ENCODE measurements around the gene KCNJ6.

Gene KCNJ6

DNA sequence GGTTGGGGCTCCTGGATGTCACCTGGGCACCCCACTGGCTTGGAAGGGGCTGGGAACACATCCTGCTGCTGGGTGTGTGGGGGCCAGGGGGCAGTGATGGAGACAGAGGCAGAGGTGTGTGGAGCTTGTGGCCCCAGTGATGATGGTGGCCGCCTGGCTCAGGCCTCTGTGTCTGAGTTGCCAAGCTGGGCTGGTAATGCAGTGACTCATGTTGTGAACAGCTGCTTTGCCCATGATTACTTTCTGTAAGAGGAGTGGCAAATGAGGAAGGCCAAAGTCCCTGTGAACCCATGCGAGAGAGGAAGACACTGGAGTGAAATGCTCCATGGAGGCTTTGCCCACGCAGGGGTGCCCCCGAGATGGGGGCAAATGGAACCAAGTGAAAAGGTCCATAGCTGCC, 86.8 kb downstream of the KCNJ6 start:
- H2AFZ ChIP-seq (ENCODE audit: low read length): no peak overlapping the region
- no peaks in the 10 kb centered on the region for H3F3A ChIP-seq (ENCODE audit: insufficient read depth, low read length)
- no peaks in the 10 kb centered on the region for H3K79me2 ChIP-seq (ENCODE audit: insufficient read depth, low read length)
- H3K36me3 ChIP-seq (ENCODE audit: insufficient read depth, low read length): no peaks in the 10 kb centered on the region
- no peak overlapping the region for H3K9ac ChIP-seq (ENCODE audit: low read length)
- TF ChIP-seq EZH2 (IDR thresholded peaks at IDR 0.05; ENCODE audit: borderline replicate concordance, low read length): no peak
- TF ChIP-seq, protein P1, sequence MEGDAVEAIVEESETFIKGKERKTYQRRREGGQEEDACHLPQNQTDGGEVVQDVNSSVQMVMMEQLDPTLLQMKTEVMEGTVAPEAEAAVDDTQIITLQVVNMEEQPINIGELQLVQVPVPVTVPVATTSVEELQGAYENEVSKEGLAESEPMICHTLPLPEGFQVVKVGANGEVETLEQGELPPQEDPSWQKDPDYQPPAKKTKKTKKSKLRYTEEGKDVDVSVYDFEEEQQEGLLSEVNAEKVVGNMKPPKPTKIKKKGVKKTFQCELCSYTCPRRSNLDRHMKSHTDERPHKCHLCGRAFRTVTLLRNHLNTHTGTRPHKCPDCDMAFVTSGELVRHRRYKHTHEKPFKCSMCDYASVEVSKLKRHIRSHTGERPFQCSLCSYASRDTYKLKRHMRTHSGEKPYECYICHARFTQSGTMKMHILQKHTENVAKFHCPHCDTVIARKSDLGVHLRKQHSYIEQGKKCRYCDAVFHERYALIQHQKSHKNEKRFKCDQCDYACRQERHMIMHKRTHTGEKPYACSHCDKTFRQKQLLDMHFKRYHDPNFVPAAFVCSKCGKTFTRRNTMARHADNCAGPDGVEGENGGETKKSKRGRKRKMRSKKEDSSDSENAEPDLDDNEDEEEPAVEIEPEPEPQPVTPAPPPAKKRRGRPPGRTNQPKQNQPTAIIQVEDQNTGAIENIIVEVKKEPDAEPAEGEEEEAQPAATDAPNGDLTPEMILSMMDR (IDR thresholded peaks at IDR 0.05; ENCODE audit: low read length): no peak
- no peak overlapping the region for H3K4me3 ChIP-seq (ENCODE audit: low read depth, low read length, poor library complexity, severe bottlenecking)
- no peak overlapping the region for H3K4me2 ChIP-seq (ENCODE audit: low read length)
- no peak overlapping the region for H3K27ac ChIP-seq (ENCODE audit: low read depth, low read length, poor library complexity, severe bottlenecking)
- H3K9me2 ChIP-seq (ENCODE audit: low read depth, low read length): no peaks in the 10 kb centered on the region
- no peaks in the 10 kb centered on the region for H3K27me3 ChIP-seq (ENCODE audit: insufficient read depth, low read length)
- H4K20me1 ChIP-seq (ENCODE audit: insufficient read depth, low read length): no peaks in the 10 kb centered on the region
- no peaks in the 10 kb centered on the region for H3K4me1 ChIP-seq (ENCODE audit: insufficient read depth, low read length, severe bottlenecking)
- no peaks in the 10 kb centered on the region for H3K9me3 ChIP-seq (ENCODE audit: low read length)

DNA sequence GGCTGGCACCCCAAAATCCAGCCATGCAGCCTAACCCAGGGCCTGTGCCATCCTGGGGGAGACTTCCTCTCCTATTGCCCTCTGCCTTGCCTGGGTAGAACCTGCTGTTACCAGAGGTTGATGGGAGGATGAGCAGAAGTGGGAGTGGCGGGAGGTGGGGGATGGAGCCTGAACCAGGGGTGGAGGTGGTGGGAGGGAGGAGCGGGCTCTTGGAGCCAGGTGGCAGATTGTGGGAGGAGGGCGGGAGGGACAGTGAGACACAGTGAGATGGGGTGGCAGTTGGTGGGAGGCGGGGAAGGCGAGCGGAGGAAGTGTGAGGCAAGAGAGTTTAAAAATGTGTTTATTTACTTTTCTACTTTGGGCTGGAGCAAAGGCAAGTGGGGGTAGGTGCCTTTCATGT, 87.3 kb downstream of the KCNJ6 start:
- Histone ChIP-seq H2AFZ (ENCODE audit: low read length) (no peak overlapping the region), H3K9ac (ENCODE audit: low read length) (no peak overlapping the region), H3K9me2 (ENCODE audit: low read depth, low read length) (no peaks in the 10 kb centered on the region), H3K27me3 (ENCODE audit: insufficient read depth, low read length) (no peaks in the 10 kb centered on the region), H3K27ac (ENCODE audit: low read depth, low read length, poor library complexity, severe bottlenecking) (no peak overlapping the region), H3F3A (ENCODE audit: insufficient read depth, low read length) (no peaks in the 10 kb centered on the region), H3K36me3 (ENCODE audit: insufficient read depth, low read length) (no peaks in the 10 kb centered on the region), H3K9me3 (ENCODE audit: low read length) (no peaks in the 10 kb centered on the region), H3K4me3 (ENCODE audit: low read depth, low read length, poor library complexity, severe bottlenecking) (no peak overlapping the region), H3K4me2 (ENCODE audit: low read length) (no peak overlapping the region), H3K4me1 (ENCODE audit: insufficient read depth, low read length, severe bottlenecking) (no peaks in the 10 kb centered on the region), H3K79me2 (ENCODE audit: insufficient read depth, low read length) (no peaks in the 10 kb centered on the region), H4K20me1 (ENCODE audit: insufficient read depth, low read length) (no peaks in the 10 kb centered on the region)
- TF ChIP-seq, protein P1 (IDR thresholded peaks at IDR 0.05; ENCODE audit: low read length): no peak
- TF ChIP-seq EZH2 (IDR thresholded peaks at IDR 0.05; ENCODE audit: borderline replicate concordance, low read length): no peak

DNA sequence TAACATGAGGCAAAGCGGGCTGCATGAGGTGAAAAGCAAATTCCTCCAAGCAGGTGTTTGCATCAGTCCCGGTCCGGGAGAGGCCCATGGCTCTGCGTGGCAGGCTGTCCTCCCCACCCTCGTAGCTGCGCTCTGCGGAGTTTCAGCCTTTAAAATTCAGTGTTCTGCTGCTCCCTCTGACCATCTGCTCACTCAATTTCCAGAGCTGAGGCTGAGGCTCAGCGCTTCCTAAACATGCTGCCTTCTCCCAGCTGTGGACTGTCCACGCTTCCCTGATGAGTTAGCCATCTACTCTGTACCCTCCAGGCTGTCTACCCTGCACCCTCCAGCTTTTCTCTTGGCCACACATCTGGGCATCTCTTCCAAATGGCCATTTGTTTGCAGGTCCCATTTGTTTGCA, 87.7 kb downstream of the KCNJ6 start:
- H3K27ac ChIP-seq (ENCODE audit: low read depth, low read length, poor library complexity, severe bottlenecking): no peak overlapping the region
- H3K9ac ChIP-seq (ENCODE audit: low read length): no peak overlapping the region
- H4K20me1 ChIP-seq (ENCODE audit: insufficient read depth, low read length): no peaks in the 10 kb centered on the region
- no peaks in the 10 kb centered on the region for H3K4me1 ChIP-seq (ENCODE audit: insufficient read depth, low read length, severe bottlenecking)
- no peaks in the 10 kb centered on the region for H3K9me2 ChIP-seq (ENCODE audit: low read depth, low read length)
- H3K4me2 ChIP-seq (ENCODE audit: low read length): no peak overlapping the region
- H3K27me3 ChIP-seq (ENCODE audit: insufficient read depth, low read length): no peaks in the 10 kb centered on the region
- H3K36me3 ChIP-seq (ENCODE audit: insufficient read depth, low read length): no peaks in the 10 kb centered on the region
- no peak overlapping the region for H3K4me3 ChIP-seq (ENCODE audit: low read depth, low read length, poor library complexity, severe bottlenecking)
- no peak overlapping the region for H2AFZ ChIP-seq (ENCODE audit: low read length)
- TF ChIP-seq, protein P1 (IDR thresholded peaks at IDR 0.05; ENCODE audit: low read length): no peak
- no peak for TF ChIP-seq EZH2 (IDR thresholded peaks at IDR 0.05; ENCODE audit: borderline replicate concordance, low read length)
- no peaks in the 10 kb centered on the region for H3F3A ChIP-seq (ENCODE audit: insufficient read depth, low read length)
- H3K79me2 ChIP-seq (ENCODE audit: insufficient read depth, low read length): no peaks in the 10 kb centered on the region
- H3K9me3 ChIP-seq (ENCODE audit: low read length): no peaks in the 10 kb centered on the region
